Measurements from ENCODE around the gene NTNG1.

NTNG1 gene

DNA sequence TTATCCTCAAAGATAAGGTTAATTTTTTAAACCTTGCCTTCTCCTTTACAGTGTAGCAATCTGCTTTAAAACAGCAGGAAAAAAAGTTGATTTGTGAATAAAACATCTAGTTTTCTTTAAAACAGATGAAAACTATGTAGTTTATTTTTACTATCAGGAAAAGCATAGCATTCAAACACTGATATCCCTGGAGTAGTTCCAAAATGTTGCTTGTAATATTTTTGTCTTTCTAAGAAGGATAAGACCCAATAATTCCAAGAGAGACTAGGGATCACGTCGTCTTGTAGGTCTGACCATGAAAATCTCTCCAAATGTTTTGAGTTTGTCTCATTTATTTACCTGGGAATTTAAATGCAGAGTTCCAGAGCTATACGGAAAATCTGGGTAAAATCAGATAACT is 204.0 kb downstream of the NTNG1 start:
- Histone ChIP-seq H3K9me3 (ENCODE audit: control insufficient read depth, low read length) (no peaks in the 10 kb centered on the region), H3K4me1 (no peaks in the 10 kb centered on the region), H3K36me3 (ENCODE audit: control insufficient read depth, insufficient read depth, low read length) (no peaks in the 10 kb centered on the region), H3K79me2 (no peaks in the 10 kb centered on the region), H2AFZ (no peak overlapping the region), H3K9ac (no peak overlapping the region), H3K4me2 (ENCODE audit: low read length) (peak overlapping the region; percentile 24), H3K27me3 (ENCODE audit: control insufficient read depth, insufficient read depth, low read length) (no peaks in the 10 kb centered on the region), H3K4me3 (ENCODE audit: low read depth, low read length) (no peak overlapping the region), H3K27ac (no peak overlapping the region)
- TF ChIP-seq CTCF (IDR thresholded peaks at IDR 0.05), result no peak

DNA sequence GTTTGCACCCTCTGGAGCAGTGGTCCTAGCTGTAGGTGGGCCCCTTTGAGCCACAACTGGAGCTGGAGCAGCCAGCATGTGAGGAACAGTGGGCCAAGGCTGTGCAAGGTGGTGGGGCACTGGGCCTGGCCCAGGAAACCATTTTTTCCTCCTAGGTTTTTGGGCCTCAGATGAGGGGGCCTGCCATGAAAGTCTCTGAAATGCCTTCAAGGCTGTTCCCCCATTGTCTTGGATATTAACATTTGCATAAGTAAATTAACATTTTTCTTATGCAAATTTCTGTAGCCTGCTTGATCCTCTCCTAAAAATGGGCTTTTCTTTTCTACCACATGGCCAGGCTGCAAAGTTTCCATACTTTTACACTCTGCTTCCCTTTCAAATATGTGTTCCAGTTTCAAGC is 212.0 kb downstream of the NTNG1 start:
- Histone ChIP-seq H3K36me3 (ENCODE audit: control insufficient read depth, insufficient read depth, low read length) (no peaks in the 10 kb centered on the region), H3K79me2 (no peaks in the 10 kb centered on the region), H3K27ac (no peak overlapping the region), H3K4me1 (no peaks in the 10 kb centered on the region), H3K4me2 (ENCODE audit: low read length) (no peak overlapping the region), H3K27me3 (ENCODE audit: control insufficient read depth, insufficient read depth, low read length) (no peaks in the 10 kb centered on the region), H2AFZ (no peak overlapping the region), H3K9ac (no peak overlapping the region), H3K9me3 (ENCODE audit: control insufficient read depth, low read length) (no peaks in the 10 kb centered on the region), H3K4me3 (ENCODE audit: low read depth, low read length) (no peak overlapping the region)
- TF ChIP-seq CTCF (IDR thresholded peaks at IDR 0.05), result no peak

GRCh38 chr1:107357376-107357775 is 216.5 kb downstream of the NTNG1 start:
- Histone ChIP-seq H3K27me3 (ENCODE audit: control insufficient read depth, insufficient read depth, low read length) (no peaks in the 10 kb centered on the region), H3K27ac (no peak overlapping the region), H3K79me2 (no peaks in the 10 kb centered on the region), H3K4me3 (ENCODE audit: low read depth, low read length) (no peak overlapping the region), H3K9ac (no peak overlapping the region), H2AFZ (no peak overlapping the region), H3K36me3 (ENCODE audit: control insufficient read depth, insufficient read depth, low read length) (no peaks in the 10 kb centered on the region), H3K4me2 (ENCODE audit: low read length) (no peak overlapping the region), H3K9me3 (ENCODE audit: control insufficient read depth, low read length) (no peaks in the 10 kb centered on the region), H3K4me1 (no peaks in the 10 kb centered on the region)
- no peak for TF ChIP-seq CTCF (IDR thresholded peaks at IDR 0.05)

GRCh38 chr1:107358619-107359327 is 217.9 kb downstream of the NTNG1 start:
- no peak overlapping the region for H3K27ac ChIP-seq
- H3K36me3 ChIP-seq (ENCODE audit: control insufficient read depth, insufficient read depth, low read length), result no peaks in the 10 kb centered on the region
- H3K9me3 ChIP-seq (ENCODE audit: control insufficient read depth, low read length), result no peaks in the 10 kb centered on the region
- H3K4me3 ChIP-seq (ENCODE audit: low read depth, low read length), result no peak overlapping the region
- no peaks in the 10 kb centered on the region for H3K27me3 ChIP-seq (ENCODE audit: control insufficient read depth, insufficient read depth, low read length)
- H3K4me2 ChIP-seq (ENCODE audit: low read length), result no peak overlapping the region
- H2AFZ ChIP-seq, result no peak overlapping the region
- H3K4me1 ChIP-seq, result no peaks in the 10 kb centered on the region
- H3K79me2 ChIP-seq, result no peaks in the 10 kb centered on the region
- H3K9ac ChIP-seq, result no peak overlapping the region
- no peak for TF ChIP-seq CTCF (IDR thresholded peaks at IDR 0.05)
